ES-I3 (cell line): ENCODE measurements around the gene UTRN.
A peak's percentile ranks its signal among the peaks of the same experiment; 100 is the strongest.

Experiments used
- H3K36me3 ChIP-seq: 2 replicates; pipeline ENCODE4 v1.6.1; 2013; ENCODE audit warnings: mild to moderate bottlenecking, low read length, control low read depth, moderate library complexity; ENCODE audit not compliant: insufficient read depth
- H3K4me1 ChIP-seq: 2 replicates; pipeline ENCODE4 v1.6.1; 2013; ENCODE audit warnings: mild to moderate bottlenecking, control low read depth, low read length; ENCODE audit not compliant: insufficient read depth
- H3K9ac ChIP-seq: 2 replicates; pipeline ENCODE4 v1.6.1; 2013; ENCODE audit warnings: low read depth, mild to moderate bottlenecking, low read length, moderate library complexity
- H3K9me3 ChIP-seq: 2 replicates; pipeline ENCODE4 v1.6.1; 2013; ENCODE audit warnings: mild to moderate bottlenecking, low read length, moderate library complexity; ENCODE audit not compliant: control insufficient read depth, insufficient read depth

Gene UTRN

DNA sequence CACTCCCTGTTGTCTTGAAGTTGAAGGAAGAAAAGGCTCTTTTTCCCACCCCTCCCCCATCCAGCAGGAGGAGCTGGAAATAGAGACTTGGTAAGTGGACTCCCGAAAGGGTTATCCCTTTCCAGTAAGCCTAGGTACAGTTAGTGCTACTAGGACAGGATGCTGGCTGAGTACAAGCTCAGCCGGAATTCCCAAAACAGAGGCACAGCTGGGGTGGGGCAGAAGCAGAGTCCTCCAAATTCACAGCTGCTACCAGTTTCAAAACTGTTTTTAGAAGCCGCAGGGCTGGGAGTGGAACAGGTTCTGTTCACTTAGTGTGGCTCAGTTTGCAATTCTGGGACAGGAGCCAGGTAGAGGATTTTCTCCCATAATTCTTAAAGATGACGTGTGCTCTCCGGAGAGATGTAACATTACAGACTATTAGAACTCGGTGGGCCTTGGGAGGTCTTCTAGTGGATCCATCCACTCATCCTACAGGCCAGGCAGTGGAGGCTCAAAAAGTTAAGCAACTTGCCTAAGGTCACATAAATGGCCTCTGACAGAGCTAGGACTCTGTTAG lies 19.0 kb upstream of the UTRN start:
- peaks cover 22% of the 10 kb centered on the region for H3K4me1 ChIP-seq
- H3K9ac ChIP-seq: peak overlapping the region; percentile 14; the same call in 1 of the 2 replicates
- peaks cover 10% of the 10 kb centered on the region for H3K9me3 ChIP-seq
- H3K36me3 ChIP-seq: no peaks in the 10 kb centered on the region

DNA sequence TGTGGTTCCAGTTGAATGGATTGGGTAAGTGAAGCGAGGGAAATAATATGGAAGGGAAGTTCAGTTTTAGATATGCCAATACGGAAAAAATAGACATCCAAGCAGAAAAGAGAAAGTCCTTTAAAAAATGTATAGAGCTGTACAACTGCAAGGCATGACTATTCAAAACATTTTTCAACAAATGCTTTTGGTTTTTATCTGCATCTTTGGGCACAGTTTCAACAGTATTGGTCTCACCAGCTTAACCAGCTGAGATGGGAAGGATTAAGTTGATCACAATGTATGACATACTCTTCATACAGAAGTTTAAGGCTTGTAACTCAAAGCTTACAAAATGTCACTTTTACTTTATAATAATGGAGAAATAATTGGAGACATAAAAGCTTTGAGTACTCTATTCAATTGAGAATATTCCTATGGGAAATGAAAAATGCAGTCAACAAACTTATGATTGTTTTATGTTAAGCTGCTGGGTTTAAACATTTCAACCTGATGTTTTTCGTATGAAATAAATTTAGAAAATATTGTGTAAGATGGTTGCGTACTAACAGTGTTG lies 16.3 kb upstream of the UTRN start:
- Histone ChIP-seq H3K9me3 (no peaks in the 10 kb centered on the region), H3K9ac (no peak overlapping the region), H3K4me1 (peaks cover 17% of the 10 kb centered on the region), H3K36me3 (no peaks in the 10 kb centered on the region)

DNA sequence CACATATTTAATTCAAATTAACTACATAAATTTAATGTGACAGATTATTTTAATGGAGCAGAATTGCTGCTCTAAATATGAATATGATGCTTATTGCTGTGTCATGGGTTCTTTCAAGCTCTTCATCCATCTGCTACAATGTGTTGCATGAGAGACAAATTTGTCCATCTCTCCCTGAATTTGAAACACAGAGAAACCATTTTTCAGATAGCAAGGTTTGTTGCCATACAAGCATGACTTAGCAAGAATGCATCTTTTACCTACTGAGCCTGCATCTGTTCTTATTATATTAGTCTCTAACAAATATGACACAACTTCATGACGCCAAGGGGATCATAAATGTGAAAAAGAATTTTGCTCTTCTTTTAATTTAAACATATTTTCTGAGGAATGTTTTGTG lies 8.0 kb upstream of the UTRN start:
- H3K9me3 ChIP-seq: no peaks in the 10 kb centered on the region; the same call in 1 of the 2 replicates
- H3K9ac ChIP-seq: no peak overlapping the region
- no peaks in the 10 kb centered on the region for H3K36me3 ChIP-seq
- peaks cover 18% of the 10 kb centered on the region for H3K4me1 ChIP-seq

DNA sequence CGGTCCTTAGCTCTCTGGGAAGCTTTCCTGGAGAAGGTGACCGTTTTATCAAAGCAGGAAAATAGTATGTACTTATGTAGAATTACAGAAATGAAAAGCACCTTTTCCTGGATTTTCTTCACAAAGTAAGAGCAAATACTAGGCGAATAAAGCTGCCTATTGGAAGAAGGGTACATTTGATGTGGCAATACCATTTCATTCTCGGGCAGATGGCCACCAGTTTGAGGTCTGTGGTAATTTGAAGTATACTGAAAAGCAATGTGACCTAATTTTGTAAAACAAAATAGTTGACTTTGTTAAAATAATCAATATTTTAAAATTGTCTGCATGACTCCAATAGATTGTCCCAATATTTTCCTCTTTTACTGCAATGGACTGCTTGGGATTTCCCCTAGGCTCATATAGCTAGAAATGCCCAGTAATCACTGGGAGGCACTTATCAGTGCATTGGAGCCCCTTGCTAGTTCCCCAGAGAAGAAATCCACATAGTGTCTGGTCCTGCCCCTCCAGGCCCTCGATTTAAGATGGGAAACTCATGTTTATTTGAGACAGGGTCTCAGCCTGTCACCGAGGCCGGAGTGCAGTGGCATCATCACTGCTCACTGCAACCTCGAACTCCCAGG lies 7.4 kb upstream of the UTRN start:
- H3K9ac ChIP-seq: no peak overlapping the region
- H3K36me3 ChIP-seq: no peaks in the 10 kb centered on the region
- H3K9me3 ChIP-seq: no peaks in the 10 kb centered on the region; the same call in 1 of the 2 replicates
- H3K4me1 ChIP-seq: peaks cover 18% of the 10 kb centered on the region

DNA sequence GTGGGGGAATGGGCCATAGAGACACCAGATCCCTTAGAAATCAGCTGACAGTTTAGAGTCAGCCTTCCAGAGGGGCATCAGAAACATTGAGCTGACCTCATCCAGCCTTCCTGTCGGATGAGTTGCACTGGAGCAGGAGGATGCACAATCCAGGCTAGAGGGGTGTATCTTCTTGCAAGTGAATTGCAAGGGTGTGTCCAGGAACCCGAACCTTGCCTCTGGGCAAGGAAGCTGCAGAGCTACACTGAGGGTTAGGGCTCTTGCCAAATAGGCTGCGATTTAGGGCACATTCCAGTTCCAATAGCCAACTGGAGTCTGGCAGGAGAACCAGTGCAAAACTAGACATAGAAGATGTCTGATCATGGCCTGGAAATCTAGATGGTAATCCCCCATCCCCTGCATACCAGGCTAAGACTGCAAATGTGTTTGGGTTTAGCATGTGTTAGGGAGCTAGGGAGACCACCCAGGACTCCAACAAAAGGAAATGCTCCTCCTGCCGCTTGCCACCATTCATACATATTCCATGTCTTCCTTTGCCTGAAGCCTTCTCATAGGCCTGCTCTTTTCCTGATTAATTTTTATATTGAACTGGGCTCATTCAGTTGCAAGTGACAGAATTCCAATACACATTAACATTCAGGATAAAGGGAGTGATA lies 6.3 kb upstream of the UTRN start:
- Histone ChIP-seq H3K9me3 (no peaks in the 10 kb centered on the region; the same call in 1 of the 2 replicates), H3K9ac (no peak overlapping the region), H3K36me3 (no peaks in the 10 kb centered on the region), H3K4me1 (peaks cover 18% of the 10 kb centered on the region)

DNA sequence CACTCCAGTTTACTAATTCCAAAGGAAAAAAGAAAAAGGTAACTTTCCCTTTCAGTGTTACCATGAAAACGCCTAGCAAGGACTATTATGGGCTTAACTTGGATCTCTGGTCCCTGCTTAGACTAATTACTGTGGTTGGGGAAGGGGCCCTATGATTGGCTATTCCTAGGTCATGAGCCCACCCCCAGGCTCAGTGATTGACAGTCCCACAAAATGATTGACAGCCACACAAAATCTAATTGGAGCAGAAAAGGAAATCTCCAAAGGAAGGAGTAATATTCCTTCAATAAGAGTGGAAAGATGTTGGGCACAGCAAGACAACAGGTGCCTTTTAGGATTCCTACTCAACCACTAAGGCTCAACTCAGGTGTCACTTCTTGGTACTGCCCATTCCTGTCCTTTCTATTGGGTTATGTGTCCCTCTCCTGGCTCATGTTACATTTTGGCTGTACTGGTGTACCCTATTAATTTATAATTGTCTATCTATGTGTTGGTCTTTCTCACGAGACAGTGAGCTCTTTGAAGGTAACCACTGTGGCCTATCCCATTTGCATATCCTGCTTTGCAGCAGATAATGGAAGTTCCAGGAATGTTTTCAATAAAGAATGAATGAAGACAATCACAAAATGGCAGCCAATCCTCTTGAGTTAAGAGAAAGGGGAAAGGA lies 5.5 kb upstream of the UTRN start:
- Histone ChIP-seq H3K9ac (no peak overlapping the region), H3K36me3 (no peaks in the 10 kb centered on the region), H3K4me1 (peaks cover 18% of the 10 kb centered on the region), H3K9me3 (no peaks in the 10 kb centered on the region; the same call in 1 of the 2 replicates)

DNA sequence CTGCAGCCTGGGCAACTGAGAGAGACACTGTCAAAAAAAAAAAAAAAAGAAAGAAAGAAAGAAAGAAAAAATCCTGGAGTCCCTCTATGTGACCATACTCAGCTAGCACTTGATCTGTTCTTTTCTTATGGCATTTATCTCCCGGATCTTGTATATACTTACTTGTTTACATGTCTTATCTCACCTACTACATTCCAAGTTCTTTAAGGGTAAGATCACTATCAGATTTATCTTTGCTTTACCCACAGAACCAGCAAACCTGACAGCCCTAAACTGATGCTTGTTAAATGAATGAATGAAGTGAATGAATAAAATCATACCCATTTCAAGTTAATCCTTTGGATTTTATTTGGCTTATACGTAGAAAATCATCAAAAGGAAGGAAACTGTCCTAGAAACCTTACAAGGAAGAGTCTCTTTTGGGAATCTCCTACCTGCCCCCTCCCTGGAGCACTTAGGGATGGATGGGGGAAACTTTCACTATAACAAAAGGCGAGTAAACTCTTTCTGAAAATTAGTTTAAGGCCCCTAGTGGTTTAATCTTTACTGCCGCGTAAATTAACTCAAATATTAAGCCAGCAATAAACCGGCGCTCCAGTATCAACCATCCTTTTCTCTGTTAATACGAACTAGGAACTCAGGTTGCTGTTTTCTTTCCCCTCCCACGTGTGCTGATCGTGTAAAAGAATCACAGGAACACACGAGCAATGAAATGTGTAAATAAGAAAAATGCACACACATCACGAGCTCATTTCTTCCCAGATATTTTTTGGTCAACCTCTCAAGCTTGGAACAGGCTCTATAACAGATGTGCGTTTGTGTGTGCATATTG lies 1.3 kb upstream of the UTRN start:
- H3K4me1 ChIP-seq: peaks cover 21% of the 10 kb centered on the region
- H3K9me3 ChIP-seq: no peaks in the 10 kb centered on the region; the same call in 1 of the 2 replicates
- peak overlapping the region; percentile 85 for H3K9ac ChIP-seq
- no peaks in the 10 kb centered on the region for H3K36me3 ChIP-seq

DNA sequence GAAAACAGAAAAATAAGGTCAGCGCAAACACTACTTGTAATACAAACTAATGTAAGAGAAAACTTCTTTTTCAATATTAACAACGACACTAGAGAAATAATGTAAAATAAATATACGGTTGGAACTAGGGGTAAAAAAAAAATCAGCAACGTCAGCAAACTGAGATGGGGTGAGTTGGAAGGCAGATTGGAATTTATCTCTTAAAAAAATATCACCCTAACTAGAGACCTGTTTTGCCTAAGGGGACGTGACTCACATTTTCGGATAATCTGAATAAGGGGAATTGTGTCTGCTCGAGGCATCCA lies 705 bp upstream of the UTRN start:
- Histone ChIP-seq H3K36me3 (no peaks in the 10 kb centered on the region), H3K4me1 (peaks cover 15% of the 10 kb centered on the region), H3K9ac (peak overlapping the region; percentile 85), H3K9me3 (no peaks in the 10 kb centered on the region; the same call in 1 of the 2 replicates)

DNA sequence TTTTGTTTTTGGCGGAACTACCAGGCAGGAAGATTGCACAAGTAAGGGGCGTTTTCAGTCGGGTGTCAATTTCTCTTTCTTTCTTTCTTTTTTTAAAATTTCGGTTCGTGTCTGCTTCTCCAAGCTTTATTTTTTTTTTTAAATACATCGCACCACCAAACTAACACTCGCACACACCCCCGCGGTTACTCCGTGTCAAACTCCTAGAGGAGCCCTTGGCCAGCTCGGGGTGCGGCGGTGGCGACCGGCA lies 338 bp downstream of the UTRN start:
- Histone ChIP-seq H3K36me3 (no peaks in the 10 kb centered on the region), H3K4me1 (peaks cover 7% of the 10 kb centered on the region), H3K9ac (peak overlapping the region; percentile 85), H3K9me3 (no peaks in the 10 kb centered on the region)

DNA sequence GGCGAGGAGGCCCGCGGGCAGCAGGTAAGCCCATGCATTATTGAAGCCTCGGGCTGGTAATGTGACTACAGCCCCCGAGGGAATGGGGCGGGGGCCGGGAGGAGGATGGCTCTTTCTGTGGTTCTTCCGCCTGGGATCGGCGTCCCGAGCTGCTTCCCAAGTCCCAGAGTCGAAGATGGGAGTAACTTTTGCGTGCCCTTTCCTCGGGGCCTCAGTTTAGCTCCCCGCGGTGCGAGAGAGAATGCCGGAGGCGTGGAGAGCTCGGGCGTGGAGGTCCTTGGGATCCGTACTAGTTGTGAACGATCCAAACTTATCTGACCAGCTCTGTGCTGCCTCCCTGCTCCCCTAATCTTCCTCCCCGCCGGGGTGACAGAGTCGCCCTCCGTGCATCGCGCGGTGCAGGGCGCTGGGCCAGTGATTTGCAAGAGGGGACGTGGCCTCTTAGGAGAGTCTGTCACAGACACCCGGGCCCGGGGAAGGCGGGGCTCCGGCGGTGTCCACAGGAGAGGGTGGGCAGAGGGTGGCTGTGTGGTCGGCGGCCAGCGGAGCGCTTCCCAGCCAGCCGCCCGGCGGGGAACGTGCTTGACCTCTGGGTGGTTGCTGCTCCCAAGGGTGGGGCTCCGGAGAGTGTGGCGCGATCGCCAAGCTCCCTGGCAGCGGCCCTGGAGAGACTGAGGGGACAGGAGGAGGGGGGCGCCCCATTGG lies 815 bp downstream of the UTRN start:
- Histone ChIP-seq H3K4me1 (peaks cover 7% of the 10 kb centered on the region), H3K9ac (peak overlapping the region; percentile 85), H3K36me3 (no peaks in the 10 kb centered on the region)

DNA sequence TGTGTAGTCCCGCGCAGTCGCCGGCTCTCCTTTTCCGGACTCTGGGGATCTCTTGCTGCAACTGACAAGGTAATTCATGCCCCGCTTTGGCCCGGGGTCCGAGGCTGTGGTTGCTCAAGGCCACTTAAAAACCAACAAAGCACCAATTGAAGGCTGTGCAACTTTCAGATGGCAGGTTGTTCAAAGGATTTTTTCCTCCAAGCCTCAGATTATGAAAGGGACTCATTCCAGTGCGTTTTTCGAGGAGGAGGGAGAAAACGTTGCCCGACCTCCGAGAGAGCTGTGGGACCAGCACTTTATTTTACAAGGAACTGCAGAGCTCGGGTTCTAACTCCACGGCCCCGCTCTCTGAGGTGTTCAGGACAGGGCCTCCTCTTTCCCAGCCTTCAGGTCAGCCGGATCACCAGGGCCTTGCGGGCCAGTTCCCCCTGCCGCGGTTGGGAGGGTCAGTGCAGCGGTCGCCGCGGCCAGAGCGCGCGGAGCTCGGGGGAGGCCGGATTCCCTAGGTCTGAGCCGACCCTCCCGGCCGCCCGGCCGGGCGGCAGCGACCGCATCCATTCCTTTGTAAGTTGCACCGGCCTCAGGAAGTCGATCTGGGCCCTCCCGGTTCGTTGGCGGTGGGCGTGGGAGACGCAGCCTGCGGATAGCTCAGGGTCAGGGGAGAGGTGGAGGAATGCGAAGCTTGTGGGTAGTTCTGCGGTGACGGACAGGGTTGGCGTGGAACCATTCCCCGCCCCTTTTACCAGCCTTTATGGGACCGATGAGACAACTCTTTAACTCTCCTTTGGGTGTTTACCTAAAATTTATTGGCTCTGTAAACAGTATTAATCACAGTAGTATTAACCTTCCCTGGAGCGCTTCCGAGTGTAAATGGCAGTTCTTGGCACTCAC lies 1.6 kb downstream of the UTRN start:
- peak overlapping the region; percentile 85 for H3K9ac ChIP-seq
- H3K4me1 ChIP-seq: peaks cover 7% of the 10 kb centered on the region
- H3K36me3 ChIP-seq: no peaks in the 10 kb centered on the region

More for the DNA sequence above, 815 bp downstream of the UTRN start:
- H3K9me3 ChIP-seq: no peaks in the 10 kb centered on the region

DNA sequence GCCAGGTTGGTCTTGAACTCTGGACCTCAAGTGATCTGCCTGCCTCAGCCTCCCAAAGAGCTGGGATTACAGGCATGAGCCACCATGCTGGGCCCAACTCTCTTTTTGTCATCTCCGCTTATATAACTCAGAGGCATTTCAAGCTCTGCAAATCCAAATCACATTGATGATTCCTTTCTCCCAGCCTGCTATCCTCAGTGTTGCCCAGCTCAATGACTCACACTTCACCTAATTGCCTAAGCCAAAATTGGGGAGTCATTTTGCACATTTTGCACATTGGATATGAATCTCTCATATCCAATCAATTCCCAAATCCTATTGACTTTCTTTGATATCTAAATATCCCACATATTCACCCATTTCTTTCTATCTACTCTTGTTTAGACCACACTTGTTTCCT lies 3.9 kb downstream of the UTRN start:
- Histone ChIP-seq H3K4me1 (peaks cover 10% of the 10 kb centered on the region), H3K36me3 (no peaks in the 10 kb centered on the region)

More for the DNA sequence above, 1.6 kb downstream of the UTRN start:
- H3K9me3 ChIP-seq: no peaks in the 10 kb centered on the region

DNA sequence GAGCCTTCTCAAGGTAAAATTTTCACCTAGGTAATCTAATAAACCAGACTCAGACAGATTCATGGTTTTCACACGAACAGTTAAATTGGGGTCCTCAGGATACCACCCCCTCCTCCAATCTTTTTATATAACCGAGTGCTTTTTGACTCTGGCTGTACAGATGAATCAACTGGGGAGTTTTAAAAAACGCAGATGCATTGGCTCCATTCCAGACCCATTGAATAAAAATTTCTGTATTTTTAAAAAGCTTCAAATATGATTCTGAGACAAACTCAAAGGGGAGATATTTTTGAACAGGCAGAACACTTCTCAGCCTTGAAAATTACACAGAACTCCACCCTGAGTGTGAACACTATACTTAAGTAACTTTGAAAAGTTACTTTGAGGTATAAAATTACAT lies 7.2 kb downstream of the UTRN start:
- Histone ChIP-seq H3K9ac (no peak overlapping the region), H3K9me3 (no peaks in the 10 kb centered on the region), H3K4me1 (peaks cover 10% of the 10 kb centered on the region), H3K36me3 (no peaks in the 10 kb centered on the region)

More for the DNA sequence above, 3.9 kb downstream of the UTRN start:
- no peak overlapping the region for H3K9ac ChIP-seq
- no peaks in the 10 kb centered on the region for H3K9me3 ChIP-seq
